Measurements from ENCODE around the gene TARBP1.

TARBP1 gene

DNA sequence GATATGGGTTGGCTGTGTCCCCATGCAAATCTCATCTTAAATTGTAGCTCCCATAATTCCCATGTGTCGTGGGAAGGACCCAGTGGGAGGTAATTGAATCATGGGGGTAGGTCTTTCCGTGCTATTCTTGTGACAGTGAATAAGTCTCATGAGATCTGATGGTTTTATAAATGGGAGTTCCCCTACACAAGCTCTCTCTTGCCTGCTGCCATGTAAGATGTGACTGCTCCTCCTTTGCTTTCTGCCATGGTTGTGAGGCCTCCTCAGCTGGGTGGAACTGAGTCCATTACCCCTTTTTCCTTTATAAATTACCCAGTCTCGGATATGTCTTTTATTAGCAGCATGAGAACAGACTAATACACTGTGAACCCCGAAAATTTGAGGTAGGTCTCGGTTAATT, 25.3 kb upstream of the TARBP1 start:
- peak in 1 of 2 donors; percentile 28 for DNase-seq

GRCh38 chr1:234503193-234504050, 24.4 kb upstream of the TARBP1 start:
- no peak for DNase-seq

DNA sequence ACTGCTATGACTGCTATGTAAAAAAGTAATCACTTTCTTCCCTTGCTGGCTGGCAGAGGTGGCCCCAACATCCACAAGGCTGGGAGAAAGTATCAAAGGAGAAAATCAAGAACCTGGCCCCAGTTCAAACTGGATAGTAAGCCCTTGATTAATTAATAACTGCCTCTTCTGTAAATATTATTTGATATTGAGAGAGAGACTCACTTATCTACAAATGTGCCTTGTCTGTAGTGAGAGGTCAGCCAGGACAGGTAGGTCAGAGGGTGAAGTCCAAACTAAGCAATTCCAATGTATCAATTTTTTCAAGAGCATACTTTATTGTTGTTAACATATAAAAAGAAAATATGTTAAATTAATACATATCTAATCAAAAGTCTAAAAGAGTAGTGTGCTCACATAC, 23.8 kb upstream of the TARBP1 start:
- DNase-seq, result no peak

DNA sequence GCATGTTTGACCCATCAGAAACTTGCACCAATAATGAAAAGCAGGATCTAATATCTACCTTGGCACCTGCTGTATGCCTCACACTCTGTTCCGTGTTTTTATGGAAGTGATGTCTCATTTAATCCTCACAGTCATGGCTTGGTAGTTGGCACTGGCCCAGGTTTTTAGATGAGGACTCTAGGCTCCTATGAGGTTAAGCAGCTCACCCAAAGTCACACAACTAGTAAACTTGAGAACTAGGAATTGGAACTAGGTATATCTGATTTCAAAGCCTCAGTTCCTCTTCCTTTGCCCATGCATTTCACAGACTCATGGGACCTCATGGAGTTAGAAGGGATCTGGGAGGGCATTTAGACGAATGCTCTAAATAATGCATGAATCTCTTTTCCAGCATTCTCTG, 21.3 kb upstream of the TARBP1 start:
- DNase-seq, result peak; percentile 44 to 55

GRCh38 chr1:234499943-234500245, 20.9 kb upstream of the TARBP1 start:
- no peak for DNase-seq

DNA sequence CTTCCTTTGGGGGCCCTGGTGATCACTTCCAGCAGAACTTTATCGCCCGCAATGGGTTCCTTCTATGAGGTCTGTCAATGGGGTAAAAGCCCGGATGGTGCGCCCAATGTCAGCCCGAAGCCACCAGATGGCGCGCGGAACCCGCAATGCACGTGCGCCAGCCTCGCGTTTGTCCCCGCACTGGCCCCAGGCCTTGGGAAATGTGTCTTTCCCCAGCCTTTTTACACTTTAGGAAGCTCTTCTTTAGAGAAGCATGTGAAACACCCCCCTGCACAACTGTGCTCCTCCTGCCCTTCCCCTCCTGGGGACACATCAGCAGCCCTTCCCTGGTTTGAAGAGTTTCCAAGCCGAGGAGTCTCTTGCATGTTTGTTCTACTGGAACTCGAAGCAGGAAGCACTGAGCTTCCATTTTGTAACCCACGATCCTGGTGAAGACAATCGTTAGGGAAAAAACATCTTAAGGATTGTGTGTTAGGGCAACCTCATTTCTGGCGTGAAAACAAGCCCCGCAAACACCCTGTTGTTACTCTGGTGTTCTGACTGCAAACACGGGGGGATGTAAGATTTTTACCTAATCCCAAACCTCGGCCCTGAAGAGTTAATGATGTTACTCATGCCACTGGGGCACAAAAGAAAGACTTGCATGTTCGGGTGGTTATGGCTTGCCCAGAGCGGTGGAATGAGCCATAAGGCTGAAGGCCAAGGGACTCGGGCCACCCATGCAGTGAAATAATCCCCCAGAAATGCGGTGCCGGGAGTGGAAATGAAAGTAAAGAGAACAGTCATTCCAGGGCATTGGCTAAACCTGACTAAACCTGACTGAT, 20.4 kb upstream of the TARBP1 start:
- DNase-seq, result peak; percentile 94 to 96

GRCh38 chr1:234498448-234499118, 19.6 kb upstream of the TARBP1 start:
- DNase-seq, result peak; percentile 31 to 37

DNA sequence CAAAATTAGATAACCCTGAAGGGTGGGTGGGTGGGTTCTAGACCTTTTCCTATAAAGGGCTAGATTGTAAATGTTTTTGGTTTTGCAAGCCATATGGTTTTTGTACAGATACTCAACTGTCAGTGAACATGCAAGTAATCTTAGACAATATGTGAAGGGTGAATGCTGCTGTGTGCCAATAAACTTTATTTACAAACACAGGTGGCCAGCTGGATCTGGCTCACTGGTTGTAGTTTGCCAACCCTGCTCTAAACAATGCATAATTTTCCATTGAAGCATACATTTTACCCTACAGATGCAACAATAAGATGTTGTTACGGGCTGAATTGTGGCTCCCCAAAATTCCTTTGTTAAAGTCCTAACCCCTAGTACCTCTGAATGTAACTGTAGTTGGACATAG, 18.6 kb upstream of the TARBP1 start:
- no peak for DNase-seq

DNA sequence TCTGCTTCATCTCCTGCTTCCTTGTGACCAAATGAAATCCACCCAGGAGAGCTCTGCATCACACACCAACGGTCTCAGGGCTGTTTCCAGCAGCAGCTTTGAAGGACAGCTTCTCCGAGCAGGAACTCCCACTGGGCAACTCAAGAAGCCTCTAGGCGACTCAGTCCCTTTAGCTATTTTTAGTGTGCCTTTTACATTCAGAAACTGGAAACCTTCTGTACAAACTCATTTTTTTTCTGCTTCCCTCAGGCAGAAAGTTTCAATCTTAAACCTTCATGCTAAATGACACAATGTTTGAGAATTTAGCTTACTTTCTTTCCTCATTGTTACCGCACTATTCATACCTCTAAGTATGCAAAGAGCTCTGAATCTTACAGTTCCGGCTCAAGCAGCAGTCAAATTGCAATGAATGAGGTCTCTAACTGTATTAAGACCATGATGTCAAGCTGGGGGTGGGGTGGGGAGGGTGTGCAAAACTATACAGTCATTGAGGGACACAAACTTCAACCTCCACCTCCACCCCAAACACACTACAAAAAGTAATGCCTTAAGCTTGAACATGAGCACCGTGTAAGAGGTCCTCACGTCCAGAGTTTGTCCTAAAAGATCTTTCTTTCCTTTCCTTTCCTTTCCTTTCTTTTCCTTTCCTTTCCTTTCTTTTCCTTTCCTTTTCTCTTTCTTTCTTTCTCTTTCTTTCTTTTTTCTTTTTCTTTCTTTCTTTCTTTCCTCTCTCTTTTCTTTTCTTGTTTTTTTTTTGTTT, 16.4 kb upstream of the TARBP1 start:
- peak in 1 of 2 donors; percentile 29 for DNase-seq

- DNase-seq, result no peak
These were observed 15.1 kb upstream of the TARBP1 start for GRCh38 chr1:234494049-234494448.

DNA sequence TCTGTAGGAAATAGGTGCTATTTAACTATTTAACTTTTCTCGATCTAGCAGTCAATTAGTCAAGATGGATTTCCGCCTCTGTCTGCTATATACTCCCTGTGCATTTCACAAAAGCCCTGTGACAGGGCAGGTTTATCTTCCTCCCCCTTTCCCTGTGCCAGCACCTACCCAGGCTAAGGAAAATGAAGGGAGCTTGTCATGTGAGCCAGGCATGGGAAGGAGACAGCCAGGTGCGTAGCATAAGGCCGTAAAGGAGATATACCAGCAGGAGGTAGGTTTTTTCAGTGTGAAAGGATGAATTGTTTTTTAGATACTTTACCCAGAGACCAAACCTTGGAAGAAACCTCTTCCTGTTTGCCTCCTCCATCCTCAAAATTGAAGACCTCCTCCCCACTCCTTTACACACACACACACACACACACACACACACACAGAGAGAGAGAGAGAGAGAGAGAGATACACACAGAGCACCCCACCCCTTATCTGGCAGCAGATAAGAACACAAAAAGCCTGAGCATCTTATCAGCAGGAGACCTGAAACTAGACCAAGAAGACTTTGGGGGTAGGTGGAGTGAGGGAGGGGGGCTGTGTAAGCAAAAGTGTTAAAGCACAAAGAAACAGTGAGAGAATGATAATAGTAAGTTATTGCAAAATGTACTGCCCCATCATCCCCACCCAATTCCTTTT, 12.0 kb upstream of the TARBP1 start:
- no peak for DNase-seq

DNA sequence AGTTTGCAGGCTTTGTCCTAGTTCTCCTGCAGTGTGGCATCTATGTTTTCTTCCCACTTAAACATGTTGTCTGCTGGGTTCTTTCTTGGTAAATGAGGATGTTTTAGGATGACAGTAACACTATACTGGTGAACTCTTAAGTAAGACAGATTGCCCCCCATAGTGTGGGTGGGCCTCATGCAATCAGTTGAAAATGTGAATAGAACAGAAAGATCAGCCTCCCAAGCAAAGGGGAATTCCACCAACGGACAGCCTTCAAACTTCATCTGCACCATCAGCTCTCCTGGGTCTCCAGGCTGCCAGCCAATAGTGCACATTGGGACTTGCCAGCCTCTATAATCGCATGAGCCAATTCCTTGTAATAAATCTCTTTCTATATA, 10.7 kb upstream of the TARBP1 start:
- DNase-seq, result peak; percentile 36 to 50

DNA sequence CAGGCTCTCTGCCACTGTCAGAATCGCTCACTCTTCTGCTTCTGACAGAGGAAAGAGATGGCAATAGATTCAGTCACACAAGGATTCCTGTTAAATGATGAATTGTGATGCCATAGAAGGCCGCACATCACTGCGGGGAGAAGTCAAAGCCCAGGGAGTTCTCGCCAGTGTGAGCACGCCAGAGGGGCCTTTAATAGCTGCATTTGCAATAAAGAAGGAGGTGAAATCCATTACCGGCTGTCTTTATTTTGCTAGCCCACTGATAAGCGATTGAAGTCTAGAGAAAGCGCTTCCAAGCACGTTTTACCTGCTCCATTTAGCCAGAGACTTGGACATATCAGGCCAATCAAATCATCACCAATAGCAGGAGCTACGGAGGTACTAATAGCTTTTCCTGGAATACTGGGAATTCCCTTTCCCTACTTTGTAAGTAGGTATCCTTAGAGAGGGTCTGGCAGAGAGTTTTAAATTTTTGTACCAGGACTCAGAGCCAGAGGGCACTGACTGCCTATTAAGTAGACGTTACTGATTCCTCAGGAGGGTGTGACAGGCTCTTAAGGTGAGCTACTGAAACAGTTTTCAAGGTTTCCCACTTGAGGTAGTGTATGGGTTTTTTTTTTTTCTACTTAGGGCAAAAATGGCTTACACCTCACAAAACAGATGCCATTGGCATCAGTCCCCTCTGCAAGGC, 10.2 kb upstream of the TARBP1 start:
- no peak for DNase-seq

DNA sequence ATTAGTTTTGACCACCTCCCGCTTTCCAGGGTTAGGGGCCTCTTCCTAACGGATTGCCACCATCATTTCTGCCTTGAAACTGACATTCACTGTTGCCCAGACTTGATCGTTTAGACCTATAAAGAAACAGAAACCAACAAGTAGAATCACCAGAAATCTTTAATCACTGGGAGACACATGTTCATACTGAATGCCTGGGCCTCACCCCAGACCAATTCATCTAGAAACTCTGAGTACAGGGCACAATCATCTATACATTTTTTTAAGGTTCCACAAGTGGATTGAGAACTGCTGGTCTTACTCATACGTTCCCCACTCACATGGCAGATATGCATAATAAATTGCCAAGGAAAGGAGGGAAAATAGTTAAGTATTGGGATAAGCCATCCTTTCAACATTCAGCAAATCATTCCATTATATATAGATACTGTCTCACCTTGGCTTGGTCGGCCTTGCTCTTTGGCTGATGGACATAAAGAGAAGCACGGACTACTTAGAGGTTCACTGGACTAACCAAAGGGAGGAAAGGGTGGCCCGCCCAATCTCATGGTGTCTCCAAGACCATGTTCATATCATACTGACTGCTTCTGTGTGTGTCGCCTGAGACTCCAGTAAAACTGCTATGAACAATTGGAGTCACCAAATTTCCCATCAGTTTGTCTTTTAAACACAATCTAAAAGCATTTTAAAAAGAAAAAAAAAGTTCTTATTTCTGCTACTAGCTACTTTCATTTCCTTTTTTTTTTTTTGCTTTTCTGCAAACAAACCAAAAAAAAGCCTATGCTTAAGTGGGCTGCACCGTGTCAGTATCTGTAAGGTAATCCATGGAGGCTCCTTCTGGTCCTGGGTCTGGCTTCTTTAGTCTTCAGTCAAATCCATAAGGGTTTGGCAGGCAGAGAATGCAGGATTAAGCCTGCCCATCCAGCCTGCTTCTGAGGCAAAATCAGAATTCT, 9.4 kb upstream of the TARBP1 start:
- DNase-seq, result peak in 1 of 2 donors; percentile 14

DNA sequence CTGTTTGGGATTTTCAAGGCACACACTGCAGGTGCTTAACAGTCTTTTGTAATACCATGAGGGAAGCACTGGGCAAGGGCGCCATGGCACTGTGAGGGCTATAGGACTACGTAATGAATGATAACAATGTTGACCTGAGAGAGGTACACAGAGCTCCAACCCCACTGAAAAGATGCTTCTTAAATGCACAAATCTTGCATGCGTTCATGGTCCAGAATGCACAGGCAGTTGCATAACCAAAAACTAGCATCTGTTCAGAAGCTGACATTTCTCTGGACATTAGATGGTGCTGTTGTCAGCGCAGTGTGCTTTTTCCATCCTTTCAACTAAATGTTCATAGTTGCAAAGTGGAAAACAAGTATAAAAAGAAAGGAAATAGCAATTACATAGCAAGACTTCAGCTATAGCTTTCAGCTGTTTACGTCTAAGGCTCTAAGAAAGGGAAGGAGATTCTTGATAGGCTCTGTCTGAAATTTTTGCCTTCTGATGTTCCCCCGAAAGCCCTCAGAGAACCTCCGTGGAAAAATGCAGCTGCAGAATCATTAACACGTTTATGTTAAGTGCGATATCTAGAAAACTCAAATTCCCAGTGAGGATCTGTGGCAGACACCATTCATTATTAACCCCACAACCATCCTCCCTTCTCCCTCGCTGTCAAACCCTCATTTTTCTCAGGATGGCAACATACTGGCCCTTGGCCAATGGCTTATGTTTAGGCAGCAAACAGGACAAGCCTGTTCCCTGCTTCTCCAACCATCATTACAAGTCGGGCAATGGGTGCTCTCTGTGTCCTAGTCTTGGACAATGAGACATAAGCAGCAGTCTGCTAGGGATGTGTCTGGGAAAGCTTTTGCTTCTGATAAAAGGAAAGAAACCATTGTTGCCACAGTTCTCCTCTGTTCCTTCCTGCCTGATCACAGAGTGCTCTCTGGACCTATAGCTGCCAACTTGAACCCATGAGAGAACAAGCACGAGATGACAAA, 8.2 kb upstream of the TARBP1 start:
- DNase-seq, result peak; percentile 79 to 83

DNA sequence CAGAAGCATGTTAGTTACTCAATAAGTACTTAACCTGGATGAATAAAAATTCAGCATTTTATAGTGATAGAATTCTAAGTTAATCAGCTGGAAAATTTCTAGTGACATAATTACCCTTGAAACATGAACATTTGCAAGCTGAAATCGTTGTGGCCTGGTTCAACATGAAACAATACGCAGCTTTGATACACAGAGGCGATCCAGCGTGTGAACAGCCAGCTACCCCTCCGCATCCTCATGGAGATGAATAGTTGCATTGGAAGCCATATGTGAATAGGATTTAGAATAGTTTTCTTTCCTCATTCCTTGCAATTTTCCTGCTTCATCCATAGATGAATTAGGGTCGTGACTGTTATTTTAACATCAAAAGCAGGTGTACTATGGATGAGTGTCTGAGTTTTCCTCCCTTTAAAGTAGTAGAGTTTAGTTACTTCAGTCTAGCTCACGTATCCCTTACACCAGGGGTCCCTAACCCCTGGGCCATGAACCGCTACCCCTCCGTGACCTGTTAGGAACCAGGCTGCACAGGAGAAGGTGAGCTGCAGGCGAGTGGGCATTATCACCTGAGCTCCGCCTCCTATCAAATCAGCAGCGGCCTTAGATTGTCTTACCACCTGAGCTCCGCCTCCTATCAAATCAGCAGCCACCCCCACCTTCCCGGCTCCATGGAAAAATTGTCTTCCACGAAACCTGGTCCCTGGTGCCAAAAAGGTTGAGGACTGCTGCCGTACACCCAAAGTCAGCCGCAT, 6.2 kb upstream of the TARBP1 start:
- no peak for DNase-seq

- DNase-seq, result no peak
These were observed 5.2 kb upstream of the TARBP1 start for GRCh38 chr1:234484218-234484617.

GRCh38 chr1:234481771-234482170, 2.8 kb upstream of the TARBP1 start:
- no peak for DNase-seq

Data from inflammatory macrophage (primary cell).